Upper lobe of left lung (tissue), 6 donors: ENCODE measurements around the gene RPS3A. TPM values are rescaled to one million over a fixed set of nuclear protein-coding genes. Genes with fewer than 3 reads are reported as not detected.
A peak's percentile ranks its signal among the peaks of the same experiment; 100 is the strongest.

ENCODE experiments used
- ATAC-seq, 2 donors: fragments of 200-7000 bp; cut with Tn5 transposase; one replicate each; pipeline ENCODE4 v1.9.1; 2022; ENCODE audit warnings: mild to moderate bottlenecking in 2 of 2, moderate library complexity in 2 of 2; ENCODE audit not compliant: low FRiP score in 2 of 2
- DNase-seq, 2 donors: peaks; one replicate each; pipeline ENCODE4 v3.0.0-alpha.2; 2019 to 2020
- H3K27ac ChIP-seq, 4 donors: fragments of 200-600 bp; sonication (generic); one replicate each; pipeline ENCODE4 v1.5.1; 2016 to 2019
- H3K27me3 ChIP-seq, 4 donors: fragments of 200-600 bp; sonication (generic); one replicate each; pipeline ENCODE4 v1.5.1; 2017 to 2019
- H3K36me3 ChIP-seq, 4 donors: fragments of 200-600 bp; sonication (generic); one replicate each; pipeline ENCODE4 v1.5.1; 2016 to 2019
- H3K4me1 ChIP-seq, 4 donors: fragments of 200-600 bp; sonication (generic); one replicate each; pipeline ENCODE4 v1.5.1; 2018 to 2019
- H3K4me3 ChIP-seq, 4 donors: fragments of 200-600 bp; sonication (generic); one replicate each; pipeline ENCODE4 v1.5.1; 2017 to 2019; ENCODE audit warnings: mild to moderate bottlenecking in 2 of 4, moderate library complexity in 1 of 4
- H3K9me3 ChIP-seq, 4 donors: fragments of 200-600 bp; sonication (generic); one replicate each; pipeline ENCODE4 v1.5.1; 2018 to 2019
- EP300 ChIP-seq, 4 donors: sonication (generic); formaldehyde crosslinking; IDR thresholded peaks; one replicate each; pipeline ENCODE4 v1.5.1; 2017; ENCODE audit warnings: antibody characterized with exemption in 4 of 4, control low read depth in 2 of 4
- POLR2A ChIP-seq, 4 donors: fragments of 450-650 bp; IDR thresholded peaks; one replicate each; pipeline ENCODE4 v1.5.1; 2016 to 2017; ENCODE audit warnings: antibody characterized with exemption in 4 of 4, mild to moderate bottlenecking in 2 of 4
- POLR2AphosphoS5 ChIP-seq, 2 donors: sonication (generic); formaldehyde crosslinking; IDR thresholded peaks; one replicate each; pipeline ENCODE4 v1.5.1; 2017; ENCODE audit warnings: antibody characterized with exemption in 2 of 2
- WGBS, 2 donors: methylation state at CpG; one replicate each; pipeline ENCODE4 v1.1.5; 2017 to 2018; 5-methylcytosine and 5-hydroxymethylcytosine counted together
- total RNA-seq, 6 donors: library from RNA; depleted of rRNA in 4 of 6; stranded (reverse); fragments of >200 nt in 4 of 6; gene quantifications; one replicate each; pipeline versions ENCODE4 v1.1.0 to v1.2.1, GENCODE V29; 2016 to 2021
- TF ChIP-seq, protein P1 (sequence below), 6 experiments: fragments of 450-650 bp in 4 of 6; fragments of 200-600 bp in 2 of 6; sonication (generic) in 2 of 6; IDR thresholded peaks; one replicate each; pipeline ENCODE4 v1.5.1; 2016 to 2019; ENCODE audit warnings: antibody characterized with exemption in 6 of 6
- donor health status: DM: no; HTN: no; CAD: no; lungs with moderate emphysema.
- donor health status: DM: no; HTN: yes; CAD: no; lungs with severe emphysema.

RPS3A gene
- total RNA-seq, 6 donors from 2014 or later = 887 to 2,310 (median 1,343) TPM

DNA sequence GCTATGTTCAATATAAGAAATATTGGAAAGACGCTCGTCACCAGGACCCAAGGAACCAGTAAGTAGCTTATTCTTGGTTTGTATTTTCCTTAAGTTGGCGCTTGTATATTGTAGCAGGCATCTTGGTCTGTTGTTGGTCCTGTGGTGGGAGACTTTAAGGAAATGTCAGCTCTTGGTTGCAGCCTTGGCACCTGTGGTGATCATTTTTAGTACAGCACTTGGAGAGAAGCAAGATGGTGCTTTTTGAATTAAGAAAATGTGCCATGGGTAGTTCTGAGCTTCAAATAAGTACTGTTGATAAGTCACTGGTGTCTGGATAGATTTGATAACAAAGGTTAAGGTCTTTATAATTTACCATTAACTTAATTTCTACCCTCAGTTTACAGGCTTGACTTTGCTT is 1.1 kb downstream of the RPS3A start:
- ATAC-seq = no peak
- Histone ChIP-seq H3K27me3 (no peaks in the 10 kb centered on the region), H3K9me3 (no peaks in the 10 kb centered on the region), H3K36me3 (peaks cover 6 to 44% (median 37%) of the 10 kb centered on the region in 4 donors), H3K4me1 (peaks cover 19 to 32% (median 24%) of the 10 kb centered on the region in 4 donors), H3K27ac (peak overlapping the region in 3 of 4 donors; percentile 94 to 96 (median 94)), H3K4me3 (peak overlapping the region; percentile 74 to 90 (median 85))
- 7 to 10% methylated on average over 3 of the region's 3 CpGs for WGBS, 2 donors
- DNase-seq = no peak
- TF ChIP-seq, protein P1, sequence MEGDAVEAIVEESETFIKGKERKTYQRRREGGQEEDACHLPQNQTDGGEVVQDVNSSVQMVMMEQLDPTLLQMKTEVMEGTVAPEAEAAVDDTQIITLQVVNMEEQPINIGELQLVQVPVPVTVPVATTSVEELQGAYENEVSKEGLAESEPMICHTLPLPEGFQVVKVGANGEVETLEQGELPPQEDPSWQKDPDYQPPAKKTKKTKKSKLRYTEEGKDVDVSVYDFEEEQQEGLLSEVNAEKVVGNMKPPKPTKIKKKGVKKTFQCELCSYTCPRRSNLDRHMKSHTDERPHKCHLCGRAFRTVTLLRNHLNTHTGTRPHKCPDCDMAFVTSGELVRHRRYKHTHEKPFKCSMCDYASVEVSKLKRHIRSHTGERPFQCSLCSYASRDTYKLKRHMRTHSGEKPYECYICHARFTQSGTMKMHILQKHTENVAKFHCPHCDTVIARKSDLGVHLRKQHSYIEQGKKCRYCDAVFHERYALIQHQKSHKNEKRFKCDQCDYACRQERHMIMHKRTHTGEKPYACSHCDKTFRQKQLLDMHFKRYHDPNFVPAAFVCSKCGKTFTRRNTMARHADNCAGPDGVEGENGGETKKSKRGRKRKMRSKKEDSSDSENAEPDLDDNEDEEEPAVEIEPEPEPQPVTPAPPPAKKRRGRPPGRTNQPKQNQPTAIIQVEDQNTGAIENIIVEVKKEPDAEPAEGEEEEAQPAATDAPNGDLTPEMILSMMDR (IDR thresholded peaks at IDR 0.05) = no peak
- TF ChIP-seq POLR2AphosphoS5 (IDR thresholded peaks at IDR 0.05) (no peak), EP300 (IDR thresholded peaks at IDR 0.05) (no peak), POLR2A (IDR thresholded peaks at IDR 0.05) (no peak)

DNA sequence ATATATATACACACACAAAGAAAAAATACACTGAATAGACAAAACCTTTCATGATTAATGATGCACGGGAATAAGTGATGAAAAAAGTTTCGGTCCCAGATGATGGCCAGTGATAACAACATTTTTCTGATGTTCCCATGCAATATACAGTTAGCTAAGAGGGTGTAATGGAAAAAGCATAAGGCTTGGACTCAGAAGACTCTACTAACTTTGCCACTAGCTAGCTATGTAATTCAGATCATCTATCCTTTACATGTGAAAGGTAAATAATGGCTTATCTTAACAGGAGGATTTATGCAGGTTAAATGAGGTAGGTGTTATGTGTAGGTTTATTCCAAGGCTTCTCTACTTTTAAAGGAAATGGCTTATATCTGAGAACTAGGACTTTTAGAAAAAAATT is 4.3 kb downstream of the RPS3A start:
- Histone ChIP-seq H3K27me3 (no peaks in the 10 kb centered on the region), H3K4me1 (peaks cover 16 to 29% (median 22%) of the 10 kb centered on the region in 4 donors), H3K9me3 (no peaks in the 10 kb centered on the region), H3K27ac (no peak overlapping the region), H3K4me3 (no peak overlapping the region), H3K36me3 (peaks cover 6 to 76% (median 59%) of the 10 kb centered on the region in 4 donors)
- no peak for TF ChIP-seq EP300 (IDR thresholded peaks at IDR 0.05)
- TF ChIP-seq POLR2A (IDR thresholded peaks at IDR 0.05) = no peak
- TF ChIP-seq, protein P1 (IDR thresholded peaks at IDR 0.05) = no peak
- TF ChIP-seq POLR2AphosphoS5 (IDR thresholded peaks at IDR 0.05) = no peak
- 78 to 82% methylated on average over 2 of the region's 2 CpGs for WGBS, 2 donors
- DNase-seq (no peak), ATAC-seq (no peak)

DNA sequence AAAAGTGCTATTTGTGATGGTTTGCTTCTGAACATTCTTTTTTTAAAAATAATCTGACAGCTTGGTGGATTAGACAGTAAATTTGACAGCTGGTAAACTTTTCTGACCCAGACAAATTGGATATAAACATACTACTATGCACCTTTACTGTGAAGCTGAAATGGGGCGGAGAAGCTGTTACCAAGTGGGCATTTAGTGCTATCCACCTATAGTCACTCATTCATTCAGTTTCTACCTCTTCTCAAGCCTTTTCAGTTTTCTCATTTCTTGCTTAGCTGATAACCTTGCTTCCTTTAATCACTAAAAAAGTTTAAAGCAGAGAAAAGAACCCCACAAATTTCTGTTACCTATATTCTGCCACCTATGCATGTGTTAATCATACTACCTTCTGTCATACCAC is 5.2 kb downstream of the RPS3A start:
- no peaks in the 10 kb centered on the region for H3K27me3 ChIP-seq
- no peak overlapping the region for H3K27ac ChIP-seq
- DNase-seq (no peak), ATAC-seq (no peak)
- TF ChIP-seq EP300 (IDR thresholded peaks at IDR 0.05) = no peak
- no peak for TF ChIP-seq POLR2AphosphoS5 (IDR thresholded peaks at IDR 0.05)
- TF ChIP-seq, protein P1 (IDR thresholded peaks at IDR 0.05) = no peak
- no peak for TF ChIP-seq POLR2A (IDR thresholded peaks at IDR 0.05)
- H3K9me3 ChIP-seq = no peaks in the 10 kb centered on the region
- WGBS, 2 donors = 96 to 100% methylated on average over 1 of the region's 1 CpG
- peaks cover 15 to 24% (median 19%) of the 10 kb centered on the region in 4 donors for H3K4me1 ChIP-seq
- H3K36me3 ChIP-seq = peaks cover 6 to 77% (median 61%) of the 10 kb centered on the region in 4 donors
- no peak overlapping the region for H3K4me3 ChIP-seq

DNA sequence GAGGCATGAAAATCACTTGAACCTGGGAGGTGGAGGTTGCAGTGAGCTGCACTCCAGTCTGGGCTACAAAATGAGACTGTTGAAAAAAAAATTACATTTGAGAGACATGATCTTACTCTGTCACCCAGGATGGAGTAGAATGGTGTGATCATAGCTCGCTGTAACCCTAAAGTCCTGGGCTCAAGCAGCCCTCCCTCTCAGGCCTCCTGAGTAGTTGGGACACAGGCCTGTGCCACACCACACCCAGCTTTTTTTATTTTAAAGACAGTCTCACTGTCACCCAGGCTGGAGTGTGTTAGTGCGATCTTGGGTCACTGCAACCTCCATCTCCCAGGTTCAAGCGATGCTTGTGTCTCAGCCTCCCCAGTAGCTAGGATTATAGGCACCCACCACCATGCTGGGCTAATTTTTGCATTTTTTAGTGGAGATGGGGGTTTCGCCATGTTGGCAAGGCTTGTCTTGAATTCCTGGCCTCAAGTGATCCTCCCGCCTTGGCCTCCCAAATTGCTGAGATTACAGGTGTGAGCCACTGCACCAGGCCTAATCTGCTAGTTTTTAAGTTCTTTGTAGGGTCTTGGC is 6.1 kb downstream of the RPS3A start:
- H3K4me3 ChIP-seq = no peak overlapping the region
- peaks cover 13 to 20% (median 16%) of the 10 kb centered on the region in 4 donors for H3K4me1 ChIP-seq
- no peak for DNase-seq
- no peaks in the 10 kb centered on the region for H3K9me3 ChIP-seq
- peaks cover 6 to 82% (median 65%) of the 10 kb centered on the region in 4 donors for H3K36me3 ChIP-seq
- H3K27me3 ChIP-seq = no peaks in the 10 kb centered on the region
- peak in 1 of 2 donors; percentile 9 for ATAC-seq
- H3K27ac ChIP-seq = no peak overlapping the region
- 96% methylated on average over 5 of the region's 5 CpGs for WGBS, 2 donors
- TF ChIP-seq POLR2AphosphoS5 (IDR thresholded peaks at IDR 0.05) = no peak
- no peak for TF ChIP-seq POLR2A (IDR thresholded peaks at IDR 0.05)
- no peak for TF ChIP-seq EP300 (IDR thresholded peaks at IDR 0.05)
- TF ChIP-seq, protein P1 (IDR thresholded peaks at IDR 0.05) = no peak

DNA sequence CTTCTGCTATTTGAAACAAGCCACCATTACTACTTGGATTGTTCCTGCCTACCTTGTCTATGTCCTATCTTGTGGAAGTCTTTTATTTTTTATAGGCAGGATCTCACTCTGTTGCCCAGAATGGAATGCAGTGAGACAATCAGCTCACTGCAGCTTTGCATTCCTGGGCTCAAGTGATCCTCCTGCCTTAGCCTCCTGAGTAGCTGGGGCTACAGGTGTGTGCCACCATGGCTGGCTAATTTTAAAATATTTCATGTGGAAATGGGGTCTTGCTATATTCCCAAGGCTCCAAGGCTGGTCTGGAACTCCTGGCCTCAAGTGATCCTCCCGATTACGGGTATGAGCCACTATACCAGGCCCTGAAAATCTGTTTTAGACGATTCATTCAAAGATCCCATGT is 7.6 kb downstream of the RPS3A start:
- ATAC-seq (no peak), DNase-seq (no peak)
- Histone ChIP-seq H3K36me3 (peaks cover 6 to 75% (median 57%) of the 10 kb centered on the region in 4 donors), H3K9me3 (no peaks in the 10 kb centered on the region), H3K4me3 (no peak overlapping the region), H3K27me3 (no peaks in the 10 kb centered on the region), H3K27ac (no peak overlapping the region), H3K4me1 (peaks cover under 1 to 6% (median 4%) of the 10 kb centered on the region in 4 donors)
- WGBS, 2 donors = 94 to 98% methylated on average over 3 of the region's 3 CpGs
- TF ChIP-seq POLR2AphosphoS5 (IDR thresholded peaks at IDR 0.05) = no peak
- TF ChIP-seq EP300 (IDR thresholded peaks at IDR 0.05) = no peak
- TF ChIP-seq POLR2A (IDR thresholded peaks at IDR 0.05) = no peak
- TF ChIP-seq, protein P1 (IDR thresholded peaks at IDR 0.05) = no peak
